ENCODE results near the gene EYS.

EYS gene

DNA sequence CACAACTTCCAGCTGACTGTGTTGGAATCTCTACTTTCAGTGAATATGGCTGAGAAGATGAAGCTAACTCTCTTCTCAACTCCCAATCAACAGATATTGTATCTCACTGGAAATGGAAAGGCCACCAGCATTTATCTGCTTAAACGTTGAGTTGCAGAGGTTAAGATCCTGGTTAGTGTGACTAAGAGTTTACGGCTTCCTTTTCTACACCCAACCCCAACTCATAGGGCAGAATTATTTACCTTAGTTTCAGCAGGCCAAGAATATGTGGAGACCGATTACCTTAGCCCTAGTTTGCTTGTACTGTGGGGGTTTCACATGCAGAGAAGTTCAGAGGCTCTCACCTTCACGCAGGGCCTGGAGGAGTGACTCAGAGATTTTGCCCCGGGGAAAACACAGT is 1026.6 kb downstream of the EYS start:
- Histone ChIP-seq H3K36me3 (ENCODE audit: control insufficient read depth, insufficient read depth, low read length) (no peaks in the 10 kb centered on the region), H3K4me2 (ENCODE audit: low read length) (no peak overlapping the region), H2AFZ (no peak overlapping the region), H3K79me2 (no peaks in the 10 kb centered on the region), H3K9ac (no peak overlapping the region), H3K4me3 (ENCODE audit: low read depth, low read length) (no peak overlapping the region), H3K27me3 (ENCODE audit: control insufficient read depth, insufficient read depth, low read length) (no peaks in the 10 kb centered on the region), H3K27ac (no peak overlapping the region), H3K4me1 (no peaks in the 10 kb centered on the region), H3K9me3 (ENCODE audit: control insufficient read depth, low read length) (no peaks in the 10 kb centered on the region)
- TF ChIP-seq, protein P1, sequence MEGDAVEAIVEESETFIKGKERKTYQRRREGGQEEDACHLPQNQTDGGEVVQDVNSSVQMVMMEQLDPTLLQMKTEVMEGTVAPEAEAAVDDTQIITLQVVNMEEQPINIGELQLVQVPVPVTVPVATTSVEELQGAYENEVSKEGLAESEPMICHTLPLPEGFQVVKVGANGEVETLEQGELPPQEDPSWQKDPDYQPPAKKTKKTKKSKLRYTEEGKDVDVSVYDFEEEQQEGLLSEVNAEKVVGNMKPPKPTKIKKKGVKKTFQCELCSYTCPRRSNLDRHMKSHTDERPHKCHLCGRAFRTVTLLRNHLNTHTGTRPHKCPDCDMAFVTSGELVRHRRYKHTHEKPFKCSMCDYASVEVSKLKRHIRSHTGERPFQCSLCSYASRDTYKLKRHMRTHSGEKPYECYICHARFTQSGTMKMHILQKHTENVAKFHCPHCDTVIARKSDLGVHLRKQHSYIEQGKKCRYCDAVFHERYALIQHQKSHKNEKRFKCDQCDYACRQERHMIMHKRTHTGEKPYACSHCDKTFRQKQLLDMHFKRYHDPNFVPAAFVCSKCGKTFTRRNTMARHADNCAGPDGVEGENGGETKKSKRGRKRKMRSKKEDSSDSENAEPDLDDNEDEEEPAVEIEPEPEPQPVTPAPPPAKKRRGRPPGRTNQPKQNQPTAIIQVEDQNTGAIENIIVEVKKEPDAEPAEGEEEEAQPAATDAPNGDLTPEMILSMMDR (IDR thresholded peaks at IDR 0.05) = no peak

DNA sequence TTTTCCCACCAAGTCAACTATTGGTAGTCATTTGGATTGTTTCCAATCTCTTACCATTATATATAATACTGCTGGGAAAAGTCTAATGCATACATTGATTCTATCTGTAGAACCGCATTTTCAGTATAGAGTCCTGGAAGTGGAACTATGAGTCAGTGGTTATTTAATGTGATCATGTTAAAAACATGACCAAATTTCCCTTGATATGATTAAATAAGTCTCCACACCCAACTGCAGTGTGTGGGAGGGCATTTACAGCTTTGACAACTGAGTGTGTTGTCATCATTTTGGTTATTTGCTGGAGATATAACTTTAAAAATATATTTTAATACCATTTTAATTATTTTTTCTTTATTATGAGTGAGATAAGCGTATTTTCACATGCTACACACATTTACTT is 1027.6 kb downstream of the EYS start:
- H3K4me2 ChIP-seq (ENCODE audit: low read length) = no peak overlapping the region
- TF ChIP-seq, protein P1 (IDR thresholded peaks at IDR 0.05) = no peak
- H3K79me2 ChIP-seq = no peaks in the 10 kb centered on the region
- no peaks in the 10 kb centered on the region for H3K4me1 ChIP-seq
- H2AFZ ChIP-seq = no peak overlapping the region
- H3K36me3 ChIP-seq (ENCODE audit: control insufficient read depth, insufficient read depth, low read length) = no peaks in the 10 kb centered on the region
- H3K9ac ChIP-seq = no peak overlapping the region
- H3K27me3 ChIP-seq (ENCODE audit: control insufficient read depth, insufficient read depth, low read length) = no peaks in the 10 kb centered on the region
- H3K9me3 ChIP-seq (ENCODE audit: control insufficient read depth, low read length) = no peaks in the 10 kb centered on the region
- no peak overlapping the region for H3K27ac ChIP-seq
- no peak overlapping the region for H3K4me3 ChIP-seq (ENCODE audit: low read depth, low read length)

DNA sequence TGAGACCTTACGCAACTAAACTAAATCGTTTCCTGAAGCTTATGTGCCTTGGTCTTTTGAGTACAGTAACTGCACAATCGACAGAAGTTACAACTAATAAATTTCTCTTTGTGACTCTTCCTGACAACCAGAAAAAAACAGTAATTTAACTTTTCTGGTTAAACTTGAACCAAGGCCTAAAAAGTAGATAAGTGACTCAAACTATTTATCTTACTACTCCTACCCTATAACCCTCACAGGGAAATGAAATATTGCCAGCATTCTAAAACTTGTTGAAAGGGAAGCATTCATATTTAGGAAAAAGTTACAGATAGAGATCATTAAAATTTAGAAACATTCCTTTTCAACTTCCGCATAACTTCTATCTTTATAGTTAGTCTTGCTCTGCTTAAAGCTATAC is 1034.4 kb downstream of the EYS start:
- Histone ChIP-seq H2AFZ (no peak overlapping the region), H3K27ac (no peak overlapping the region), H3K27me3 (ENCODE audit: control insufficient read depth, insufficient read depth, low read length) (no peaks in the 10 kb centered on the region)

DNA sequence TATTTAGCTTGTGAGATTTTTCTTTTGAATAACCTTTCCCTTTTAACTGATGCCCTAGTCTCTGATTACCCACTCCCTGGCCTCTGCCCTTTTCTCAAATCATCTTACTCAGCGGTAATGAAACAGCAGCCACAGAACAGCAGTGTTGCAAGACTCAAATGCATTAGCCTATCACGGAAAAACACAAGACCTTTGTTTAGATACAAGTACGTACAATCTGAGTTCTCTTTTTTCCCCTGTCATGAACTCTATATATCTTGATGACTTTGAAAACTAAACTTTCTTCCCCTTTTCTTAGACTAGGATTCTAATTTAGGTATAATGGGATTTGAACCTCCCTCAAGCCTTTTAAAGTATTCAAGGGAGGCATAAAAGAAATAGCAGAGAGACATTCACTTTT is 1034.9 kb downstream of the EYS start:
- H3K4me2 ChIP-seq (ENCODE audit: low read length) = no peak overlapping the region
- H3K4me3 ChIP-seq (ENCODE audit: low read depth, low read length) = no peak overlapping the region
- H3K79me2 ChIP-seq = no peaks in the 10 kb centered on the region
- TF ChIP-seq, protein P1 (IDR thresholded peaks at IDR 0.05) = no peak
- no peak overlapping the region for H3K27ac ChIP-seq
- H3K9me3 ChIP-seq (ENCODE audit: control insufficient read depth, low read length) = no peaks in the 10 kb centered on the region
- H3K9ac ChIP-seq = no peak overlapping the region
- no peaks in the 10 kb centered on the region for H3K4me1 ChIP-seq
- H3K27me3 ChIP-seq (ENCODE audit: control insufficient read depth, insufficient read depth, low read length) = no peaks in the 10 kb centered on the region
- H2AFZ ChIP-seq = no peak overlapping the region
- no peaks in the 10 kb centered on the region for H3K36me3 ChIP-seq (ENCODE audit: control insufficient read depth, insufficient read depth, low read length)

More for the DNA sequence above, 1034.4 kb downstream of the EYS start:
- Histone ChIP-seq H3K9ac (no peak overlapping the region), H3K4me3 (ENCODE audit: low read depth, low read length) (no peak overlapping the region), H3K4me1 (no peaks in the 10 kb centered on the region), H3K4me2 (ENCODE audit: low read length) (no peak overlapping the region), H3K36me3 (ENCODE audit: control insufficient read depth, insufficient read depth, low read length) (no peaks in the 10 kb centered on the region), H3K79me2 (no peaks in the 10 kb centered on the region), H3K9me3 (ENCODE audit: control insufficient read depth, low read length) (no peaks in the 10 kb centered on the region)
- TF ChIP-seq, protein P1 (IDR thresholded peaks at IDR 0.05) = no peak

DNA sequence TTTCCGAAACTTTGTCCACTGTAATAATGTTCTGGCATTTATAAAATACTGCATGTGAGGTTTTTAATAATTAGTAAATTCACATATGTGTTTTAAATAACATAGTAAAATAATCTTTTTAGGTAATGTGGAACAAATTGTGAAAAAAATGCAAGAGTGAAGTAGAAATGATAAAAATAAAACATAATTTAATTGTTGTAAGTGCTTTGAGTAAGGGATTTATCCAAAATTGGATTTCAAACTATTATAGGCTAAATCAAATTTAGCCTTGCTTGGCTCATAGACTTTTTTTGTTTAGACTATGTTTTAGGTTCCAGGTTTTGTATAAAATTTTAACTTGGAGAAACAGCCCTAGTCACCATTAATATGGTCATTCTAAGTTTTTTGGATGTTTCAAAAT is 1041.9 kb downstream of the EYS start:
- Histone ChIP-seq H3K4me1 (no peaks in the 10 kb centered on the region), H2AFZ (no peak overlapping the region), H3K27ac (no peak overlapping the region), H3K9me3 (ENCODE audit: control insufficient read depth, low read length) (no peaks in the 10 kb centered on the region), H3K36me3 (ENCODE audit: control insufficient read depth, insufficient read depth, low read length) (no peaks in the 10 kb centered on the region), H3K9ac (no peak overlapping the region), H3K79me2 (no peaks in the 10 kb centered on the region), H3K4me2 (ENCODE audit: low read length) (no peak overlapping the region), H3K4me3 (ENCODE audit: low read depth, low read length) (no peak overlapping the region), H3K27me3 (ENCODE audit: control insufficient read depth, insufficient read depth, low read length) (no peaks in the 10 kb centered on the region)
- TF ChIP-seq, protein P1 (IDR thresholded peaks at IDR 0.05) = no peak

Measured in parathyroid adenoma (tissue), 2 donors.